Vagina (tissue), 2 donors: Measurements from ENCODE around the gene FAM124A. TPM values are rescaled to one million over a fixed set of nuclear protein-coding genes. Genes with fewer than 3 reads are reported as not detected.

Source experiments
- DNase-seq, 2 donors: peaks; one replicate each; pipeline ENCODE4 v3.0.0-alpha.2; 2017; ENCODE audit errors: extremely low spot score in 2 of 2
- H3K27ac ChIP-seq: fragments of 200-600 bp; sonication (generic); one replicate; pipeline ENCODE4 v1.5.1; 2019
- H3K27me3 ChIP-seq: fragments of 200-600 bp; sonication (generic); one replicate; pipeline ENCODE4 v1.5.1; 2019
- H3K36me3 ChIP-seq, 2 donors: fragments of 200-600 bp; sonication (generic); one replicate each; pipeline ENCODE4 v1.5.1; 2017 to 2019
- H3K4me1 ChIP-seq: fragments of 200-600 bp; sonication (generic); one replicate; pipeline ENCODE4 v1.5.1; 2019
- H3K4me3 ChIP-seq, 2 donors: fragments of 200-600 bp; sonication (generic); 1 replicate in 1 of 2; 2 replicates in 1 of 2; pipeline ENCODE4 v1.5.1; 2016 to 2019
- H3K9me3 ChIP-seq: fragments of 200-600 bp; sonication (generic); one replicate; pipeline ENCODE4 v1.5.1; 2019
- POLR2A ChIP-seq, 2 donors: fragments of 450-650 bp; IDR thresholded peaks; one replicate each; pipeline ENCODE4 v1.6.1; 2017; ENCODE audit warnings: antibody characterized with exemption in 2 of 2, mild to moderate bottlenecking in 2 of 2, moderate library complexity in 2 of 2
- POLR2AphosphoS5 ChIP-seq, 2 donors: sonication (generic); formaldehyde crosslinking; IDR thresholded peaks; one replicate each; pipeline ENCODE4 v1.9.0; 2017; ENCODE audit warnings: antibody characterized with exemption in 2 of 2, mild to moderate bottlenecking in 2 of 2, low read depth in 1 of 2; ENCODE audit not compliant: insufficient read depth in 1 of 2
- intact Hi-C: fragments of 100-400 bp; cut with DNase I; formaldehyde crosslinking; loops from one replicate; pipeline ENCODE4 v1.15.1; 2023
- total RNA-seq: library from RNA; depleted of rRNA; stranded (reverse); fragments of >200 nt; gene quantifications from one replicate; pipeline ENCODE4 v1.2.3, GENCODE V29; 2016
- TF ChIP-seq, protein P1 (sequence below), 3 experiments: fragments of 450-650 bp in 2 of 3; fragments of 200-600 bp in 1 of 3; sonication (generic) in 1 of 3; IDR thresholded peaks; one replicate each; pipeline ENCODE4 v1.5.1; 2017 to 2019; ENCODE audit warnings: antibody characterized with exemption in 3 of 3, mild to moderate bottlenecking in 2 of 3, moderate library complexity in 2 of 3

Gene FAM124A
- total RNA-seq, 1 donor from 2014 or later, result 5.4 TPM

DNA sequence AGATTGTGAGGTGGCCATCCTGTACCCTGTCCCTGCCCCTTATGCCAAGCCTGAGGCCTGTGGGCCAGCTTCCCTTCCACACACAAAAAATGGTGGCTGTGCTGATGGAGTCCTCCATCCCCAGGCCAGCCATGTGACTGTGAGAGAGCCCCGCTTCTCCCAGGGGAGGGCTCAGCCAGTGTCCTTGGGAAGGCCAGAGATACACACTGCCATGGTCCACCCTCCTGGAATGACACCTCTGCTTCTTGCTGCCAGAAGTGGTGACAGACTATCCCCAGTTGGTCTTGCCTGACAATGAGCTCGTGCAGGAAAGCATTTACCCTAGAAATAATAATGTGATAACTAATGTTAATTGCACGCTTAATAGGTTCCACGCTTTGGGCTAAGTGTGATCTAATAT, 38.0 kb downstream of the FAM124A start:
- Histone ChIP-seq H3K36me3 (no peaks in the 10 kb centered on the region), H3K27me3 (no peaks in the 10 kb centered on the region), H3K9me3 (no peaks in the 10 kb centered on the region), H3K27ac (no peak overlapping the region), H3K4me1 (no peaks in the 10 kb centered on the region), H3K4me3 (no peak overlapping the region)
- no peak for TF ChIP-seq POLR2AphosphoS5 (IDR thresholded peaks at IDR 0.05; ENCODE audit: insufficient read depth in 1 of 2, low read depth in 1 of 2)
- no peak for DNase-seq
- intact Hi-C loops, result no loop called here

DNA sequence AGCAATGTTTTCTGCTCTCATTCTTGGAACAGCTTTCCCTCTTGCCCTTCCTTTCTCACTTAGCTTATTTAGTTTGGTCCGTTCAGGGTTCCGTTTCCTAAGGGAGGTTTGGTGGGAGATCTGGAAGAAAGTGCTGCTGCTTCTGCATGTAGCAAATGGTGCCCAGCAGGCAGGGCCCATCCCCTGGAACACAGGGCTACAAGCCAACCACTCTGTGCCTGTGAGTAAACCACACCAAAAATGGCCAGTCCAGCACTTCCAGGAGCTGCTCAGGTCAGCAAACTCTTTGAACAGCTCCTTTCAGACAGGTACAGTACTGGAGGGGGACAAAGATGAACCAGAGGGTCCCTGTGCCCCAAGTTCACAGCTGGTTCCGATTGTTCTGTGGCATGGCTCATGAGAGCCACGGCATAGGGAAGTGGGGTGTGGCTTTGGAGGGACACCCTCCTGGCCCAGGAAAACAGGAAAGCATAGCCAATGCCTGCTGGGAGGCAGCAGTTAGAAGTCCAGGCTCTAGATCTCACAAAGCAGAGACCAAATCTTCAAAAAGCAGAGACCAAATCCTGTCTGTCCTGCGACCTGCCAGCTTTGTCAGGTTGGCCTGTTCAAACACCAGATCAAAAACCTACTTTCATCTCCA, 39.5 kb downstream of the FAM124A start:
- intact Hi-C loops, result no loop called here
- H3K36me3 ChIP-seq, result no peaks in the 10 kb centered on the region
- H3K9me3 ChIP-seq, result no peaks in the 10 kb centered on the region
- no peaks in the 10 kb centered on the region for H3K4me1 ChIP-seq
- no peak for DNase-seq
- no peak overlapping the region for H3K4me3 ChIP-seq
- TF ChIP-seq POLR2AphosphoS5 (IDR thresholded peaks at IDR 0.05; ENCODE audit: insufficient read depth in 1 of 2, low read depth in 1 of 2) (no peak), POLR2A (IDR thresholded peaks at IDR 0.05) (no peak)
- TF ChIP-seq, protein P1, sequence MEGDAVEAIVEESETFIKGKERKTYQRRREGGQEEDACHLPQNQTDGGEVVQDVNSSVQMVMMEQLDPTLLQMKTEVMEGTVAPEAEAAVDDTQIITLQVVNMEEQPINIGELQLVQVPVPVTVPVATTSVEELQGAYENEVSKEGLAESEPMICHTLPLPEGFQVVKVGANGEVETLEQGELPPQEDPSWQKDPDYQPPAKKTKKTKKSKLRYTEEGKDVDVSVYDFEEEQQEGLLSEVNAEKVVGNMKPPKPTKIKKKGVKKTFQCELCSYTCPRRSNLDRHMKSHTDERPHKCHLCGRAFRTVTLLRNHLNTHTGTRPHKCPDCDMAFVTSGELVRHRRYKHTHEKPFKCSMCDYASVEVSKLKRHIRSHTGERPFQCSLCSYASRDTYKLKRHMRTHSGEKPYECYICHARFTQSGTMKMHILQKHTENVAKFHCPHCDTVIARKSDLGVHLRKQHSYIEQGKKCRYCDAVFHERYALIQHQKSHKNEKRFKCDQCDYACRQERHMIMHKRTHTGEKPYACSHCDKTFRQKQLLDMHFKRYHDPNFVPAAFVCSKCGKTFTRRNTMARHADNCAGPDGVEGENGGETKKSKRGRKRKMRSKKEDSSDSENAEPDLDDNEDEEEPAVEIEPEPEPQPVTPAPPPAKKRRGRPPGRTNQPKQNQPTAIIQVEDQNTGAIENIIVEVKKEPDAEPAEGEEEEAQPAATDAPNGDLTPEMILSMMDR (IDR thresholded peaks at IDR 0.05), result no peak
- H3K27me3 ChIP-seq, result no peaks in the 10 kb centered on the region
- no peak overlapping the region for H3K27ac ChIP-seq

GRCh38 chr13:51262501-51263211, 40.5 kb downstream of the FAM124A start:
- DNase-seq, result no peak
- intact Hi-C loops, result no loop called here
- Histone ChIP-seq H3K27me3 (no peaks in the 10 kb centered on the region), H3K4me3 (no peak overlapping the region), H3K9me3 (no peaks in the 10 kb centered on the region), H3K27ac (no peak overlapping the region), H3K36me3 (no peaks in the 10 kb centered on the region), H3K4me1 (no peaks in the 10 kb centered on the region)
- TF ChIP-seq POLR2A (IDR thresholded peaks at IDR 0.05), result no peak
- TF ChIP-seq POLR2AphosphoS5 (IDR thresholded peaks at IDR 0.05; ENCODE audit: insufficient read depth in 1 of 2, low read depth in 1 of 2), result no peak
- TF ChIP-seq, protein P1 (IDR thresholded peaks at IDR 0.05), result no peak

DNA sequence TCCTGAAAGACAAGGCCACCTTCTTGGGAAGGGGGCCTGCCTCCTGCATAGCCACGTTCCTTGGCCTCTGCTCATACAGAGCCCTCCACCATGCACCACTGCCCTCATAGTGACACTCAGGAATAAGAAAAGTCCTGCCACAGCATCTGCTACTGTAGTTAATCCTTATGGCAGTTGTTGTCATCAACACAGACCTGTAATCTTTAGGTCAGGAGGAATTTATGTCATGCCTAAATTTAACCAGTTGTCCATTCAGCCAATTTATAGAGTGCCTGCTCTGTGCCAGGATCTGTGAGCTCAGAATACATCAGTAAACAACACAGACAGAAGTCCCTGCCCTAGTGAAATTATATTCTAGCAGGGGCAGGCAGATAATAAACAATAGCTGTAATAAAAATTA, 44.4 kb downstream of the FAM124A start:
- H3K27ac ChIP-seq, result no peak overlapping the region
- H3K4me1 ChIP-seq, result no peaks in the 10 kb centered on the region
- no peak for TF ChIP-seq POLR2AphosphoS5 (IDR thresholded peaks at IDR 0.05; ENCODE audit: insufficient read depth in 1 of 2, low read depth in 1 of 2)
- no peak for TF ChIP-seq POLR2A (IDR thresholded peaks at IDR 0.05)
- no peaks in the 10 kb centered on the region for H3K27me3 ChIP-seq
- no peaks in the 10 kb centered on the region for H3K9me3 ChIP-seq
- DNase-seq, result no peak
- intact Hi-C loops, result no loop called here
- no peak overlapping the region for H3K4me3 ChIP-seq
- no peaks in the 10 kb centered on the region for H3K36me3 ChIP-seq

DNA sequence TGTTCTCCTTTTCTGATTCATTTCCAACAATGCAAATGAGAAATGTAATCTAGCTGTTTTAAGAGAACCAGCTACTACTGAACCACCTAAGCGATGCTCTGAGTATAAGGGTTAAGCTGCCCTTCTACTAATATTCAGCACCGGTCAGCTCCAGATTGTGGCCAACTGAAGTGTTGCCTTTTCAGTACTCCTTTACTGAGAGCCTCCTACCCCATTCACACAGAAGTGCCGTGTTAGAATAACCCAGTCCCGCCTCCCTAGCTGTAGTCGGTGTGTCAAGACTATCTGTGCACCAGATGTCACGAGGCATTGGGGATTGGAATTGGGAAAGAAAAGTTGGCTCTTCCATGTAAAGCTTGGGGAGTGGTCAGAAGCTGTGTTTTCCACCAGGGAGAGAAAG, 45.4 kb downstream of the FAM124A start:
- intact Hi-C loops, result no loop called here
- no peaks in the 10 kb centered on the region for H3K36me3 ChIP-seq
- no peak overlapping the region for H3K4me3 ChIP-seq

More for the DNA sequence above, 45.4 kb downstream of the FAM124A start:
- H3K9me3 ChIP-seq, result no peaks in the 10 kb centered on the region
- no peak for DNase-seq
- no peaks in the 10 kb centered on the region for H3K4me1 ChIP-seq
- no peak overlapping the region for H3K27ac ChIP-seq
- TF ChIP-seq, protein P1 (IDR thresholded peaks at IDR 0.05), result no peak
- TF ChIP-seq POLR2A (IDR thresholded peaks at IDR 0.05) (no peak), POLR2AphosphoS5 (IDR thresholded peaks at IDR 0.05; ENCODE audit: insufficient read depth in 1 of 2, low read depth in 1 of 2) (no peak)
- no peaks in the 10 kb centered on the region for H3K27me3 ChIP-seq
